Umbilical cord (tissue), 2 donors: ENCODE data around the gene RTRAF. TPM values are rescaled to one million over a fixed set of nuclear protein-coding genes. Genes with fewer than 3 reads are reported as not detected.
A peak's percentile ranks its signal among the peaks of the same experiment; 100 is the strongest.

Experiments
- DNase-seq: peaks from one replicate; pipeline ENCODE4 v3.0.0-alpha.2; 2015; ENCODE audit warnings: low spot score
- total RNA-seq: library from RNA; depleted of rRNA; stranded (reverse); fragments of >200 nt; gene quantifications from one replicate; pipeline ENCODE4 v1.2.3, GENCODE V29; 2014; ENCODE audit warnings: low replicate concordance; ENCODE audit not compliant: insufficient read depth

Gene RTRAF
- total RNA-seq, 1 donor from 2014 or later = 40.2 TPM

DNA sequence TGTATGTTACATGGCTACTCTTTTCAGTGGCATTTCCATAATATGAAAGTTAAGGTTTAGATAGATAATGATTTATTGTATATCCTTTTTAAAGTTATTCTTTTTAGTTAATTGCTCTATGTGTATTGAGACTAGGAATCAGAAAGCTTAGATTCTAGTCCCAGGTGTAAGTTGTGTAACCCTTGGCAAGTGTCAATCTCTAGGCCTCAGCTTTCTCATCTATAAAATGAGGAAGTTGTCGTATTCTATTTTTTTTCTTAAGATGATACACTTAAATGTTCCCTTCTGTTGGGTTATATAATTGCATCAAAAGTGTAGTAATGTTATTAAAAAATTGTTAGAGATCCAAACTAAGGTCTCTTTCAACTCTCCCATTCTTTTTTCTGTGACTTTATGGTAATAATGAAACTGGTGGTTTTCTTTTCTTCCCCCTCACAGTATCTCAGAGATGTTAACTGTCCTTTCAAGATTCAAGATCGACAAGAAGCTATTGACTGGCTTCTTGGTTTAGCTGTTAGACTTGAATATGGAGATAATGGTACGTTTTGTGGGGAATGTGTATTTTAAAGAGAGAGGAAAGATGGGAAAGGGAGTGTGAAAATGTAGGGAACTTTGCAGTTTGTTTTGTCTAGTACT, 4.1 kb downstream of the RTRAF start:
- DNase-seq = no peak

DNA sequence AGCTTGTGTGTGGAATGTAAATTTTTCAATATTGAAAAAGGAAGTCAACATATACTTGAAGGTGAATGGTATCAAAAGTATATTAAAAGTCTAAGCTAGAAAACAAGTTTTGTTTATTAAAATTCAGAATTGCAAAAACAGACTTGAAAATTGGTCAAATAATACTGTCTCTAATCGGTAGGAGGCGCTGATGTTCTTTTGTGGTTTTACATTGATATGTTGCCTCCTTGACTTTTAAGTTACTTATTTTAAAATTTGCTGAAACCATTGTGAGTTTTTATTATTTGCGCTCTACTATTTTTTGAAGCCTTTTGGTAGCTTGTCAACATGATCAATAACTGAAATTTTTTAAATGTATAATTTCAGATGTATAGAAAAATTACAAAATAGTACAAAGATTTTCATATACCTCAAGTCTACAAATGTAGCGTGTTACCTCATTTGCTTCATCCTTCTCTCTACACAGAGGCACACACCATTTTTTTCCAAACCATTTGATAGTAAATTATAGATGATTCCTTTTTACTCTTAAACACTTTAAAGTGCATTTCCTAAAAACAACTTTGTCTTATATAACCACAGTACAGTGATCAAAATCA, 6.9 kb downstream of the RTRAF start:
- peak; percentile 36 for DNase-seq

GRCh38 chr14:51998348-51998747, 9.0 kb downstream of the RTRAF start:
- DNase-seq = no peak

GRCh38 chr14:51999084-51999483, 9.7 kb downstream of the RTRAF start:
- DNase-seq = no peak

DNA sequence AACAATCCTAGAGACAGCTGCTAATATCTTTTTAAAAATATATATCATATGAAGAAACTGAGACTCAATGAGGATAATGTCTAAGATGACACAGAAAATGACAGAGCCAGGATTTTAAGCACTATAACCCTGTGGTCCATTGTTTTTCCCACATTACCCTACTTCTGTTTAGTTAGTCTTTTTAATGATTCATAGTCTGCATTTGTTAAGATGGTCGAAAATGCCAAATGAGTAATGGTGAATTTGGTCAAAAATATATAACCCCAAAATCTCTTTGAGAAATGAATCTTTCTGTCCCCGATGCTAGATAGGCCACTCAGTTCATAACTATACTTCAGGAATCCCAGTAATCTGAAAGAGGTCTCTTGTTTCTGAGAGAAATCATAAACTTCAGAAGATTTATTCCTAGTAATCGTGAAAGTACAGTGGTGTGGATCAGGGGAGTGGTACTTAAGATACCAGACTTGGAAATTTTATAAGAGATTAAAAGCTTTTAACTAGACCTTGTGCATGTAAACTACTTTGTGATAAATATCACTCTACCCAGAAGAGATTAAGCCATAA, 10.8 kb downstream of the RTRAF start:
- no peak for DNase-seq

DNA sequence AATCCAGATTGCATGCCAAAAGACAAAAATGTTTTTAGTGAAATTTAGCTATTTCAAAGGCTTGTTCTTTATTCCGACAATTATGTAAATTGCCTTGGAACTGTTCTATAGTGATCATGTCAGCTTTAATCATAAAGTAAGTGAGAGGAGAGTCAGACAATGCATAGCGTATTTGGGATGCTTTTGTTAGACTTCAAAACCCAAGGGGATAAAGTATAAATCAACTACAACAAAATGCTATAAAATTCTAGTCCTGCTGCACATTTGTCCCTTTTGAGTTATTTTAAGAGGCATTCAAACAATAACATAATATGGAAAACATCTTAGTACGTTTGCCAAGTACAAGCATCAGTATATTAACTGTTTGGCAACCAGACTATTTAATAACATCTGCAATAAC, 11.3 kb downstream of the RTRAF start:
- DNase-seq = no peak

DNA sequence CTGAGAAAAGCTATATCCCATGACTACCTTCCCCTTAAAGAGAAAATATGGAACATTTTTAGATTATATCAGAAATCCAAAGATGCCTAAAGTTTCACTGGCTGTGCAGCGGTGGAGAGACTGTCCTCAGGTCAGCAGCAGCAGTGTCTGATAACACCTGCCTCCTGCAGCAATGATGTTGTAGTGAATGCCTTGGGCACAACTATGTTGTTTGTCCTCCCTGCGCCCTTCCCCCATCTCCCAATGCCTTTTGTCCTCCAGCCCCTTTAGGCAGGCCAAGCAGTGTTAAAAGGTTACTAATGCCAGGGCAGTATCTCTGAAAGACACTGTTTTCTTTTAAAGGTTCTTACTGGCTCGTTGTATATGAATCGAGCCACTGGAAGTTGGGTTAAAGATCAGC, 13.2 kb downstream of the RTRAF start:
- no peak for DNase-seq

DNA sequence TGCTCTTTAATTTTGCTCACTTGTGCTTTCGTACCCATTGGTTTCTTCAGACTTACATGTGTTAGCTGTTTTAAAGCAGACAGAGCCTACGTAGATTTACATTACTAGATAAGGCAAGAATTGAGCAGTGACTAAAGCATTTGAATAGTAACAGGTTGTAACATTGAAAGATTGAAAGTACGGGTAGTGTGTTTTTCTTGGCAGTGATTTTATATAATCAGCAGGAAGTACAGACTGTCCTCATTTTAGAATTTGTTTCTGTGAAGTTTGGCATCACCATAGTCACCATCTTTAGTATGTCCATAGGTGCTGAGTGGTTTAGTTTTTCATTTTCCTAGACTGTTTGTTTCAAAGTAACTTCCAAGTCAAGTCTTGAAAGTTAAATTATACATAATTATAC, 14.0 kb downstream of the RTRAF start:
- no peak for DNase-seq

DNA sequence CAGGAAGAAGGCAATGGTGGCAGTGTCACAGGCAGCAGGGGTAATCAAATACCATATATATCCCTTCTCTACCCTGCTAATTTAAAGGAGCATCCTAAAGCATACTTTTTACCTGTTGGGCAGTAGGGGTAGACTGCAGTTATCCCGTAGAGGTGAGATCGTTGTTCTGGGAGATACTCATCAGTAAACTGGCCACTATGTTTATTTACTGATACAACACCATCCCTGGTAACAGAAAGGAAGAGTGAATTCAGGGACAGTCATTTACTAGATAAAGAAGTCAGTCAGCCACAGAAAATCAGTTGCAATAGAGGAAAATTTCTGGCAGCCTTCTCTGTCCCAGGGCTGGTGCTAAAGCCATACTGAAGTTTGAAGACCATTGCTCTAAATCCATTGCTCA, 16.3 kb downstream of the RTRAF start:
- DNase-seq = no peak

- no peak for DNase-seq
Observed at GRCh38 chr14:52006361-52006760, 17.0 kb downstream of the RTRAF start.

- no peak for DNase-seq
Observed at GRCh38 chr14:52007211-52007610, 17.9 kb downstream of the RTRAF start.

- DNase-seq = no peak
Observed at GRCh38 chr14:52007637-52008036, 18.3 kb downstream of the RTRAF start.

DNA sequence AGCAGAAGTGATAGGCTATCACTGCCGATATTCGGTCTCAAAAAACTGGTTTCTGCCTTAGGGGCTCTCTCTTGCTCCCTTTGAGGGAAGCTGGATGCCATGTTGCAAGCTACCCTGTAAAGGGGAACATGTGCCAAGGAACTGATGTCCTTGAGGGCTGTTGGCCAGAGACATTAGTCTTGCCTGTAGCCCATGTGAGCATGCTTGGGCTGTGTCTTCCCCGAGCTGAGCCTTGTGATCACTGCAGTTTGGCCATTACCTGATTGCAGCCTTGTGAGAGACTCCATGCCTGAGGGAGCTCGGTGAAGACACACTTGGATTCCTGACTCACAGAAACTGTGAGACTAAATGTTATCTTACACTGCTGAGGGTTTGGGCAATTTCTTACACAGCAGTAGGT, 18.8 kb downstream of the RTRAF start:
- no peak for DNase-seq

- no peak for DNase-seq
Observed at GRCh38 chr14:52010173-52010693, 20.9 kb downstream of the RTRAF start.

DNA sequence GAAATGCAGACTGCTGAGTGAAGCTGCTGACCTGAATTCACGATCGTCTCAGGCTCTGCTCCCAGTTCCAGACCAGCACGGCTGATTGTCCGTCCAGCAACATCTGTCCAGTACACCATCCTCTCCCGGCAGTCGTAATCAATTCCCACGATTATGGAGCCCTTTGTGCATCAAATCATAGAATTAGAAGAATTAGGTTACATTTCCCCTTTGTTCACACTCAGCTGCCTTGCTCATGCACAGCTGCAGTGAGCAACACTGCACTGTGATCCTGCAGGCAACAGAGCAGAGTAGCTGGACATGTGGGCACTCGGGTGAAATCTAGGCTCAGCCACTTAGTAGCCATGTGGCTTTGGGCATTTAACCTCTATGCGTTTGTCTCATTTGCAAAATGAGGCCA, 22.2 kb downstream of the RTRAF start:
- DNase-seq = no peak

- DNase-seq = no peak
Observed at GRCh38 chr14:52012635-52013034, 23.3 kb downstream of the RTRAF start.

GRCh38 chr14:52013984-52014600, 24.7 kb downstream of the RTRAF start:
- DNase-seq = no peak

DNA sequence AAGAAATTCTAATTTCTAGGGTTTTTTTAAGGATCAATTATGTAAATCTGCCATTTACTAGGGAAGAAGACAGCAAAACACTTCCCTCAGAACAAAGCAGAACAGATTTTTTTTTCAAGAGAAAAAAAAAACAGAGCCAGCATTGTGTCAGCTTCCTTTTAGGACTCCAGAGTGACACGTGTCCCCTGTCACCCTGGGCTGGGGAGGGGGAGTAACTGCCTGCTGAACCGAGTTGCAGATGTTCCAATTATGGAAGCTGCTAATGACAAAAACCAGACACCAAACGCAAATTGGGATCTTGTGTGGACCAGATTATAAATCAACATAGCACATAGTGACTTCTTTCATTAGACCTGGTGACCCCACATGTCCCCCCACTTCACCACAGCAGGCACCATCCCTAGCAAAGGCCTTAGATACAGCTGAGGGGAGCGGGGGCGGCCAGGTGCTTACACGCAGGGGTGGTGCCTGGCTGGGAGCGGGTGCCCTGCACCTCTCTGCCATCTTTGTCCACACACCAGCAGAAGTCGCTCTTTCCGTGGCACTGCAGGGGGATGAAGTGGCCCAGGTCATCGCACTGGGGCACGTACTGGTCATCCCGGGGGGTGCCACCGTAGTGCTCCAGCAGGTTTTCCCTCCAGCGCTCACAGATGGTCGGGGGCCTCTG, 25.4 kb downstream of the RTRAF start:
- DNase-seq = no peak

DNA sequence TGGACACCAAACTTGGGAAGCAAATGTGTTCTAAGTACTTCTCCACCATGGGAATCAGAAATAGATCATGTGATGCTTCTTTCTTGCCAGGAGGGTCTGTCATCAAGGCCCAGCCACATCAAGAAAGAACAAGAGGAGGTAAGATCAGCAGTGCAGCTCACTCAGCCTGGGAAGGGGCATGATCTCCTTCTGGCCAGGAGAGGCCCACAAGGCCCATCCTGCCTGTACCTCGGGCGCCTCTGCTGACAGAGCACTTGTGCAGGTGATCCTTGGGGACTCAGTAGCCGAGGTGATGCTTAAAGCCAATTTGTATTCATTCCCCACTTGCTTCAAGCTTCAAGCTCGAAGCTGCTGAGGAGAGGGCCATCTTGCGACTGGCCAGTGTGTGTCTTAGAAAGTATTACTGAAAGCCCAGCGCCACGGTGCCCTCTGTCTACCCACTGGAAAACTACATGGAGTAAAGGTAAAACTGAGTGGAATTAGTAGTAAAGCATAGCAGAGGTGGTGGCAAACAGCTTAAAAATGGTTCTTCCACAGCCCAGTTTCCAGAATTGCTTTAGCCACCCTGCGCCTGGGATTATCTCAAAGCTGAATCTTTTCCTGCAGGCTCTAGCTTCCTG, 26.2 kb downstream of the RTRAF start:
- no peak for DNase-seq

DNA sequence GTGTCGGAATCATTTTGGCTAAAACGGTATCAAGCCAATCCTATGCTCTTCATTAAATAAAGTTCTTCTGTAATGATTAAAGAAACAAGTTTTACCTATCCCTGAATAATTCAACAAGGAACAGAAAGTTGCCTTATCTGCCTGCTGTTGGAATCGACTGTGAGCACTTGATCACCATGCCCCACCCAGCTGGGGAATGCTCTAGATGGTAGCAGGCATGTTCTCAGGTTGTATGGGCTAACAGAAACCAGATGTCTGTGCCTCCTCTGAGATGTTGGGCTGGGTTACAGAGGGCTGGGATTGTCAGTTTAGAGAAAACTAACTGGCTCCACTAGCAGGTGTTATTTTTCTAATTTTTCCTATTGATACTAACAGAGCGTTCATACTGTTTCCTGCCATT, 28.9 kb downstream of the RTRAF start:
- no peak for DNase-seq

- DNase-seq = no peak
Observed at GRCh38 chr14:52018970-52019369, 29.6 kb downstream of the RTRAF start.
